Stimulated activated naive CD4-positive, alpha-beta T cell (primary cell): ENCODE data around the gene SNTA1.
A peak's percentile ranks its signal among the peaks of the same experiment; 100 is the strongest.
"Not testable (repeated sequence)": the region's sequence is repeated elsewhere in the genome, so short reads cannot be mapped to it uniquely, and the experiment has no call there.

Source experiments
- DNase-seq, 6 experiments: peaks; one replicate each; lab custom pipeline; 2025; lab: John Stamatoyannopoulos, UW

The SNTA1 gene

DNA sequence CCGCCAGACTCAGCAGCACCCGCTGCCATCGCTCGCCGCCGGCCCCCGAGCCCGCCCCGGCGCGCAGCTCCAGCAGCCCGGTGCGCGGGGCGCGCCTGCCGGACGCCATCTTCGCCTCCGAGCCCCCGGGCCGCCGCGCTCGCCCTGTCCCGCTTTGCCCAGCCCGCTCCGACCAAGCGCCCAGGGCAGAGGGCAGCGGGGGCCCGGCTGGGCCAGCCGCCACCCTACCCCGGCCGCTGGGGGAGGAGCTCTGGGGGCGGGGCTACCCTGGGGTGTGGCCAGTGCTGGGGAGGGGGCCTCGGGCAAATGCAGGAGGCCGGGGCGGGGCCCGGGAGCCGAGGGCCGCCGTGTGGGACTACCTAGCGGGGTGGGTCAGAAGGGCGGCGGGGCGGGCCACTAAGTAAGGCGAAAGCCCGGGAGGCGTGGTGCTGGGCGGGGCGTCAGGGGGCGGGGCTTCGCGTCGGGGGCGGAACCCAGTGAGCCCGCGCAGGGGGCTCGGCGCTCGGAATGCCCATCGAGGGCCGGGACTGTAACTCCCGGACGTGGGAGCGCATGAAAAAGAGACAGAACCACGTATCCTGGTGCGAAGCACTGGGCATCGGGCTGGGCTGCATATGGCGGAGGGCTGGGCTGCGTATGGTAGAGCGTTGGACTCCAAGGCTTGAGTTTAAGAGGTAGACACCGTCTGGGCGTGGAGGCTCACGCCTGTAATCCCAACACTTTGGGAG, at the start of gene SNTA1:
SNTA1 (minus strand) TSS at position 252 of the 728 bp plus-strand sequence; CDS start at position 109, 143 bp downstream.
- peak; percentile 65 to 89 (median 80) for DNase-seq

DNA sequence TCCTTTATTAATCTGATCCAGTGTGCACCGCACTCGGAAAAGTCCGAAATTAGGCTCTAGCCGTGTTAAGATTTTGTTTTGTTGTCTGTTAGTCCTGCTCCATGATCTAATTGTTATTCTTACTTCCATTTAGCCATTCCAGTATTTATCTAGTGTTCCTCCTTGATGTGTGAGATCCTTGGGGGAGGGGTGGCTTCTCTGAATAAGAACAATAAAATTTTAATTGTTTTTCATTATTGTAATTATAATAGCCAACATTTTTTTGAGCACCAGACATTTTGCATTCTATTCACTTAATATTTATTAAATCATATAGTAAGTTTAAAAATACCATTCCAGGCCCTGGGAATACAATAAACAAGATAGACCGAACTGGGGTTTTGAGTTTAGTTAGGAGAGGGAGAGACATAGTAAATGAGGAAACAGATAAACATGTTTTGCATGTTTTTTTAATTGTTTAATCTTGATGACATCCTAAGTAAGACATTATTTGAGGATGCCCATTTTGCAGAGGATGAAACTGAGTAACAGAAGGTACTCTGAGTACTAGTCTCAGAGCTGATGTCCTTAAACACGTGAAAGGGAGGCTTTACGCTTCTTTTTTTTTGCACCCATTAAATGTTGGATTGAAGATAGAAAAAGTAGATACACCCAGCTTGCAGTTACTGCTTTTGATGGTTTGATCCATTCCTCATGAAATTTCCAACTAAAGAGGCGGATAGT, 47.5 kb upstream of the SNTA1 start:
- DNase-seq, result no peak

DNA sequence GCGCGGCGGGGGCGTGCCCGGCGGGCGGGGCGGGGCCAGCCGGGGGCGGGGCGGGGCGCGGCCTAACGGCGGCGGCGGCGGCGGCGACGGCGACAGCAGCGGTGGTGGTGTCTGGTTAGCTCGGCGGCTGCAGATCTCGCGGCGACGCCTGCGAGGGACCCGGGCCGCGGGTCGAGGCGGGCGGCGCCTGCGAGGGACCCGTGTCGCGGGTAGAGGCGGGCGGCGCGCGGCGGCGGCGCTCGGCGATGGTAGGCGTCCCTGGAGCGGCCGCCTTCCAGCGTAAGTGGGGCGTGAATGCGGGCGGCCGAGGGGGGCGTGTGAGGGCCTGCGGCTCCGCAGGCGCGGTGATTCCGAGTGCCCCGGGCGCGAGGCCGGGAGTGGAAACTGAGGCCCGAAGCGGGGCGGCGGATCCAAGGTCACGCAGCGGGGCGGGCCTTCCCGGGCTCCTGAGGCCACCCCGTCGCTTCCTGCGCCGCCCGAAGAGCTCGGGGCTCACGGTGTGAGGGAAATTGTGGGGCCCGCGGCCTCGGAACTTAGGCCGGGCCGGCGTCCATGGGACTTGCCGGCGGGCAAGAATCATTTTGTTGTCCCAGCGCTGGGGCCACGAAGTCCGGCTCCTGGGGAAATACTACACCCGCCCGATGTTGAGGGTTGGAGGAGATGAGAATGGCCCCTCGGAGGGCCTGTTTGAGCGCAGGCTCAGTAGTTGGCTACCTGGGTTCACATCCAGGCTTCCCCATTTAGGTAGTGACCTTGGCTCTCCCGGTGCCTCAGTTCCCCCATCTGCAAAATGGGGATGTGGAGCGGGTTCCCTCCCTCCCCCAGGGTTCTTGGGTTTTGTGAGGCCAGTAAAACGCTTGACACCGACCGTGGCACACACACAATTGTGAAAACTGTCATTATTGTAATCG, 46.7 kb upstream of the SNTA1 start, which contains the start of gene CBFA2T2:
CBFA2T2 (plus strand) TSS at position 74 of the 911 bp plus-strand sequence; CDS start at position 246, 172 bp downstream.
- peak in 1 of 6 experiments; percentile 30 for DNase-seq

DNA sequence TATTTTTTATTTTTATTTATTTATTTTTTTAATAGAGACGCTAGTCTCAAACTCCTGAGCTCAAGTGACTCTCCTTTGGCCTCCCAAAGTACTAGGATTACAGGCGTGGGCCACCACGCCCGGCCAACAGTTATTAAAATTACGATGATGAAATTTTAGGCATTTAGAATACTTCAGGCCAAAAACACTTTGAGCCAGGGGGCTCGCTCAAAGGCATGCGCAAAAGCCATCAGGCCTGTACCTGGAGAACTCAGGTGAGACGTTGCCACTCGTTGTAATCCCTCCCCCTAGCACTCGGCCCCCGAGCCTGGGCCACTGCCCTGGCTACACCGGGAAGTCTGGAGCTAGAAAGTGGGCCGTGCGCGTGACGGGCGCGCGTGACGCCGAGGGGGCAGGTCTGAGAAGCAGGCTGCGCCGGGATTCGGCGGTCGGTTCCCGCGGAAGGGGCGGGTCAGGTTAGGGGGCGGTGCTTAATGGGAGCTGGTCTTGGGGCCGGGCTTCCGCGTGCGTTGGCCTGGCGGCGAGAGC, 46.0 kb upstream of the SNTA1 start:
- peak; percentile 94 to 99 (median 98) for DNase-seq

DNA sequence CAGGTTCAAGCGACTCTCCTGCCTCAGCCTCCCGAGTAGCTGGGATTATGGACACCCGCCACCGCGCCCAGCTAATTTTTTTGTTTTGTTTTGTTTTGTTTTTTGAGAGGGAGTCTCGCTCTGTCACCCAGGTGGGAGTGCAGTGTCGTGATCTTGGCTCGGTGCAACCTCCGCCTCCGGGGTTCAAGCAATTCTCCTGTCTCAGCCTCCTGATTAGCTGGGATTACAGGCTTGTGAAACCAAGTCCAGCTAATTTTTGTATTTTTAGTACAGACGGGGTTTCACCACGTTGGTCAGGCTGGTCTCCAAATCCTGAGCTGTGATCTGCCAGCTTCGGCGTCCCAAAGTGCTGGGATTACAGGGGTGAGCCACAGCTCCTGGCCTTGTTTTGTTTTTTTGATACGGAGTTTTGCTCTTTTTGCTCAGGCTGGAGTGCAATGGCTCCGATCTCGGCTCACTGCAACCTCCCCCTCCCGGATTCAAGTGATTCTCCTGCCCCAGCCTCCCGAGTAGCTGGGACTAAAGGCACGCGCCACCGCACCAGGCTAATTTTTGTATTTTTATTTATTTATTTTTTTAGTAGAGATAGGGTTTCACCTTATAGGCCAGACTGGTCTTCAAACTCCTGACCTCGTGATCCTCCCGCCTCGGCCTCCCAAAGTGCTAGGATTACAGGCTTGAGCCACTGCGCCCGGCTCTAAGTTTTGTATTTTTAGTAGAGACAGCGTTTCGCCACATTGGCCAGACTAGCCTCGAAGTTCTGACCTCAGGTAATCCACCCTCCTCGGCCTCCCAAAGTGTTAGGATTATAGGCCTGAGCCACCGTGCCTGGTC, 45.3 kb upstream of the SNTA1 start:
- not testable (repeated sequence) for DNase-seq

DNA sequence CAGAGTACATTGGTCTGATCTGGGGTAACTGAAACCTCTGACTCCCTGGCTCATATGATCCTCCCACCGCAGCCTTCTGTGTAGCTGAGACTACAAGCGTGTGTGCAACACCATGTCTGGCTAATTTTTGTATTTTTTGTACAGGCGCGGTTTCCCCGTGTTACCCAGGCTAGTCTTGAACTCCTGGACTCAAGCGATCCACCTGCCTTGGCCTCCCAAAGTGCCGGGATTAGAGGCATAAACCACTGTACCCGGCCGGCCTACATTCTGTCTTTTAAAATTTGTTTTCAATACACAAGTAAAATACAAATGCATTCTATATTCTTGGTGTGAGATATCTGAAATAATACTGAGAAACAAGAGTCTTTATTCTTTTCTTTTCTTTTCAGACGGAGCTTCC, 44.6 kb upstream of the SNTA1 start:
- no peak for DNase-seq

DNA sequence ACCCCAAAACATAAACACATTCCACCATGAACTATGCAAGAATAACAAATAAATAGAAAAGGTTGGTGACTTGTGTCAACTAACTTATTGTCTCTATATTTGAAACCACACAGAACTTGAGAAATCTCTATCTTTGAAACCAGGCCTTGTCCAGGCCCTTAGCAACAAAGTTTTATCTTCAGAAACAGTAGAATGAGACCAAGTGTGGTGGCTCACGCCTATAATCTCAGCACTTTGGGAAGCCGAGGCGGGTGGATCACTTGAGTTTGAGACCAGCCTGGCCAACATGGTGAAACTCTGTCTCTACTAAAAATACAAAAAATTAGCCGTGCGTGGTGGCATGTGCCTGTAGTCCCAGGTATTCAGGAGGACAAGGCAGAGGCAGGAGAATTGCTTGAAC, 39.6 kb upstream of the SNTA1 start:
- DNase-seq, result not testable (repeated sequence)

DNA sequence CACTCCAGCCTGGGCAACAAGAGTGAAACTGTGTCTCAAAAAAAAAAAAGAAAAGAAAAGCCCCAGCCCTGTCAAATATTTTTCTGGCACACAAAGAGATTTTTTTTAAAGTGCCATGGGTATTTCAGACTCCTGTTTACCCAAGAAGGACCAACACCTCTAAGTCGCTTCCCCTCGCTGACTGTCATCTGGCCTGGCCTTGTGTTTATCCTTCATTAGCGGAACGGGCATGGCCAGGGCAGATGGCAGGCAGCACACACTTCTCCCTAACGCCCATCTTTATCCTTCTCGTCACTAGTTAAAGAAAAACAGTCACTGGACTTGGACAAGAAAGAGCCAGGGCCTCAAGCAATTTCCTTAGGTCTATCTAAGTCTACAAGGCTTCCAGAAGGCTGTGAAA, 39.0 kb upstream of the SNTA1 start:
- DNase-seq, result no peak

DNA sequence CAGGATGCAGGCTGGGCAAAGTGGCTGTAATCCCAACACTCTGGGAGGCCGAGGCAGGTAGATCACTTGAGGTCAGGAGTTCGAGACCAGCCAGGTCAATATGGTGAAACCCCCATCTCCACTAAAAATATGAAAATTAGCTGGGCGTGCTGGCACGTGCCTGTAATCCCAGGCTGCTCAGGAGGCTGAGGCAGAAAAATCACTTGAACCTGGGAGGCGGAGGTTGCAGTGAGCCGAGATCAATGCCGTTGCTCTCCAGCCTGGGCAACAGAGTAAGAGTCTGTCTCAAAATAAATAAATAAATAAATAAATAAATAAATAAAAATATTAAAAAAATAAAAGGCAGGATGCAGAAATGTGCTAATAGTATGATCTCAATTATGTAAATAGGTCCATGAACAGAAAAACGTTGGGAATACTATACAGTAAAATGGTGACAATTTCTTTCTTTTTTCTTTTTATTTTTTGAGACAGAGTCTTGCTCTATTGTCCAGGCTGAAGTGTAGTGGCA, 37.9 kb upstream of the SNTA1 start:
- no peak for DNase-seq

DNA sequence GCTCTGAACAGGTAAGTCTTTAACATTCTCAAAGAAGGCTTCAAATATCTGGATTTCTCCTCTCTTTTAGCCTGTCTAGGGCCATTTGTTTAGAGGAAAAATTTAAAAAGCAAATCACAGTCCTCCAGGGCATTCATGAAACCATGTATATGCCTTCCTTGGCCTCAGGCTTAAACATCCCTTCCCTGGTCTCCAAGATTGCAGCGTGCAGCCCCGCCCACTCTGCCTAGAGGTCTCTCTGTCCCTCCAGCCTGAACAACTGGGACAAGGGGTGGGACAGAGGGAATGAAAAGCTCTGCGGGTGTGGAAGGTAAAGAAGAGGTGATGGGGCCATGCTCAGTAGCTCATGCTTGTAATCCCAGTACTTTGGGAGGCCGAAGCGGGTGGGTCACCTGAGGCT, 36.5 kb upstream of the SNTA1 start:
- DNase-seq, result no peak

DNA sequence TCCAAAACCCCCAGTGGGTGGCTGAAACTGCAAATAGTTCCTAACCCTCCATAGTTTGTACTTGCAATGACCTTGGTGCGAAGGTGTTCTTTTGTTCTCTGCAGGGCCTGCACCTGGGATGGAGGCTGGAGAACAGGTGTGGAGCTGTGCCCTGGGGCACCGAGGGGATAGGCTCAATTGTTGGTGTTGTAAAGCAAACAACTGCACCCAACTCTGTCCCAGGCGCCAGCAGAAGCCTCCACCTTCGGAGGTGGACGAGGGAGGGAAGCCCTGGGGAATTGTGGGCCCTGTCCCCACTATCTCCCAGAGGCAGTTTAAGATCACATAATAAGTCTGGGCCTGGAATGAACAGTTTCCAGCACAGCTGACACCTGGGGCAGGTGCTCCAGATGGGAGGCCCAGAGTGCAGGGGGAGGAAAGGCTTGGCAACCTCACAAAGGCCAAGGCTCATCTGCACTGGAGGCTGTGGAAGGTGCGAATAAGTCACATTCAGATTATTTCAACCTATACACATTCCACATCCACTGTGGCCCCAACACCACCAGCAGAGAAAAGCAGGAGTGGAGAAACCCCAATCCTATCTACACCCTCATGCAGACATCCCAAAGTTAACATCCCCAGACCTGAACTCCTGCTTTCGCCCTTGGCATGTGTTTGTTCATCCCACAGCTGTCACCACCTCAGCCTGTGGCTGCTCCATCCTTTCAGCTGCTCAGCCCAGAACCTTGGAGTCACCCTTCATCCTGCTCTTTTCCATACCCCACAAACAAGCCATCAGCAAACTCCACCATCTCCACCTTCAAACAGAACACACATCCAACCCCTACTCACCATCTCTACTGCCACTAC, 34.0 kb upstream of the SNTA1 start:
- DNase-seq, result no peak

DNA sequence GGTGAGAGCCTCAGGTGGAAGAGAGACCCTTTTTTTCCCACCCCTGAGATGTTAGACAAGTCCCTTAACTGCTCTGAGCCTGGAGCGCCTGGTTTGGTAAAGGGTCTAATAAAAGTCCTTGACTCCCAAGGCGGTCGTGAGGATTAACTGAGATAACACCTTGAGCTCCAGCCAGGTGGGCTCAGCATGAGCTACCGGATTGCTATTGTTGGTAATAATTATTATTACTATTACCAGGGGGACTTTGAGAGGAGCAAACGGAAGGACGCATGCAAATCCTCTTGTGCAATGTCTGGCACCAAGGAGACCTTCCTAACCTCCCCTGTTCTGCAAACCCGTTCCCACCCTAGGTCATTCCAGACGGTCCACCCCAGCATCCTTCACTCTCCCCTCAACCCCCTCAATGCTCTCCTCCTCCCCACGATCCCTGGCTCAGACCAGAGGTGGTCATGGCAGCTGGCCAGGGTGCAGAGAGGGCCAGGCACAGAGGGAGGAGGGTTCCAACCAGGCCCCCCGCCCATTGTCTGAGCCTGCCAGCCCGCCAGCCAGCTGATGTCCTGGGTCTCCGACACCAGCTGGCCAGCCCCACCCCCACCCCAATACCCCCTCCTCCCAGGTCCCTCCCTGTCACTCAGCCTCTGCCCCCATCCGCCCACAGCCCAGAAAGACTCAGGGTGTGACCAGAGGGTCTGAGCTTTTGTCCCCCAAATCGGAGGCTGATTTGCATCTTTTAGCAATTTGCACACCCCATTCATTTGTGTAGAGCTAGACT, 32.0 kb upstream of the SNTA1 start:
- no peak for DNase-seq

DNA sequence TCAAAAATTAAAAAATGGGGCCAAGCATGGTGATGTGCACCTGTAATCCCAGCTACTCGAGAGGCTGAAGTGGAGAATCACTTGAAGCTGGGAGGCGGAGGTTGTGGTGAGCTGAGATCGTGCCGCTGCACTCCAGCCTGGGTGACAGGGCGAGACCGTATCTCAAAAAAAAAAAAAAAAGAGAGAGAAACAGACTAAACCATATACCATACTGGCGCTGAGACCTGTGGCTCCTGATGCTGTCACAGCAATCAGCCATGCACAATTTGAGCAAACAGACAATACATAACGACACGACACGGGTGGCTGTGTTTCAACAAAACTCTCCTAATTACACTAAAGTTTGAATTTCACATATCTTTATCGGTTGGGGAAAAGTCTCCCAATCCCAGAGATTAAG, 31.4 kb upstream of the SNTA1 start:
- no peak for DNase-seq

DNA sequence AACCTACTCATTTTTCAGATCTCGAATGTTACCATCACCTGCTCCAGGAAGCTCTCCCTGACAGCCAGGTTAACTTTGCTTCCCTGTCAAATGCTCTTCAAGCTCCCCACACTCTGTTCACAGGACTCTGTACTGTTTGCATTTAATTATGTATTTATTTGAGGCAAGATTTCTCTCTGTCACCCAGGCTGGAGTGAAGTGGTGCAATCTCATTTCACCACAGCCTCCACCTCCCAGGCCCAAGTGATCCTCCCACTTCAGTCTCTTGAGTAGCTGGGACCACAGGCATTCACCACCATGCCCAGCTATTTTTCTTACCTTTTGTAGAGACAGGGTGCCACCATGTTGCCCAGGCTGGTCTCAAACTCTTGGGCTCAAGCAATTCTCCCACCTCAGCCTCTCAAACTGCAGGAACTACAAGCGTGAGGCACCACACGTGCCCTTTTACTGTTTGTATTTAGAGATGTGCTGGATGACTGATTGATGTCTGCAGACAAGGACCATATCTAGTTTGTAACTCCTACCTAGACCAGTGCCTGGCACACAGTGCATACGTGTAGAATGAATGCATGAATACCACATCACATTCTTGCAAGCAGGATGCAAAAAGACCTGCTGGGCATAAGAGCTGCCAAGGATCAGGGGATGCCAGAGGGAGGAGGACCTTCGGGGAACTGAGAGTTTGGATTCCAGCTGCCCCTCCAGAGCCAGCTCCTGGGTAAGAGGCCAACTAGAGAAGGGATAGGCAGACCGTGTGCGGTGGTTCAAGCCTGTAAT, 30.7 kb upstream of the SNTA1 start:
- DNase-seq, result no peak

DNA sequence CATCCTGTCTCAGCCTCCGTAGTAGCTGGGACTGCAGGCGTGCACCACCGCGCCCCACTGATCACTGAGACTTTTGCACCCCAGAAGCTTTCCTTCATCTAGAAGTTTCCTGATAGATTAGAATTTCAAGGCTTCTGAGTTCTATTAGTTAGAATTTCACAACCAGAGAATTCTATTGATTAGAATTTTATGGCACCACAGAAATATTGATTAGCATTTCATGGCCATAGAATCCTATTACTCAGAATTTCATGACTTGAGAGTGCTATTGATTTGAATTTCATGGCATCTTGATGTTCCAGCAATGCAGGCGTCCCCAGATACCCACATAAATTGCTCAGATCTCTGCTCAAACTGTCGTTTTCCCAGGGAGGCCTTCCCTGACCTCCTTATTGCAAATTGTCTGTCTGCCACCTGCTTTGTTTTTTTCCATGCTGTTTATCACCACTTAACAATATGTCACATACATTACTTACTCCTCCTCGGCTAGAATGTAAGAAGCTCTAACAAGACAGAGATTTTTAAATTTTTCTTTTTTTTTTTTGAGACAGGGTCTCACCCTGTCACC, 29.4 kb upstream of the SNTA1 start:
- DNase-seq, result no peak

DNA sequence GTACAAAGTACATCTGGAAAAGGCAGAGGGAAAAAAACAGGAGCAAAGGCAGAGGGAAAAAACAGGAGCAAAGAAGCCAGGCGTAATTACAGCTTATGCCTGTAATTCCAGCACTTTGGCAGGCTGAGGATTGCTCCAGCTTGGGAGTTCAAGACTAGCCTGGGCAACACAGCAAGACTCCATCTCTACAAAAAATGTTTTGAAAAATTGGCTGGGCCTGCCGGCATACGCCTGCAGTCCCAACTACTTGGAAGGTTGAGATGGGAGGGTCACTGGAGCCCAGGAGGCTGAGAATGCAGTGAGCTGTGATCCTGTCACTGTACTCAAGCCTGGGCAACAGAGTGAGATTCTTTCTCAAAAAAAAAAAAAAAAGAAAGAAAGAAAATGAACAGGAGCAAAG, 27.3 kb upstream of the SNTA1 start:
- DNase-seq, result no peak

DNA sequence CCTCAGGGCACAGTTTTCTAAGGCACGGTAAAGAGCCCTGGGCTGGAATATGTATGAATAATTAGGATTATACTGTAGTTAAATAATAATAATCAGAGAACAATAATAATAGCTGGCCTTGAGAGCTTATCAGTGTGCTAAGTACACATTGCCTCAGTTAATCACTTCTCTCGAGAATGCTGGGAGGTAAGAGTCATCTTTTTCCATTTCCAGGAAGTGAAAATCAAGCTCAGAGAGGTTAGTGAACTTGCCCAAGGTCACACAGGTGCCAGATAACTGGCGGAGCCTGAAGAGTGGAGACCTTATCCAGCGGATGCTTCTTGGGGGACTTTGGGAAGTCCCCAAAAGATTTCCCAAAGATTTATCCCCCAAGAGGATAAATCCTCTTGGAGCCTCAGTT, 26.9 kb upstream of the SNTA1 start:
- no peak for DNase-seq

DNA sequence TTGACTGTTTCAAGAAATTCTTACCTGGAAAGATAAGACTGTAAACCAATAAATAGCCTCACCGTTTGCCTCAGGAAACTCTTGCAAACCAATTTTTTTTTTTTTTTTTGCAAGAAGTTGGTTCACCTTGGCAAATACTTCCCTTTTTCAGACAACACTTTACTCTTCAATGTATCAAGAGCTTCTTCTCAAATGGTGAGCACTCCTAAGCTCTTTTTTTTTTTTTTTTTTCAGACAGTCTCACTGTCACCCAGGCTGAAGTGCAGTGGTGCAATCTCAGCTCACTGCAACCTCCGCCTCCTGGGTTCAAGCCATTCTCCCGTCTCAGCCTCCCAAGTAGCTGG, 22.7 kb upstream of the SNTA1 start:
- DNase-seq, result no peak
